Mesodermal cell (in vitro differentiated cells): Measurements from ENCODE around the gene ASNSD1.
"Not testable (repeated sequence)": the region's sequence is repeated elsewhere in the genome, so short reads cannot be mapped to it uniquely, and the experiment has no call there.

Source experiments
- H3K27ac ChIP-seq: 2 replicates; pipeline ENCODE4 v1.7.0; 2013; ENCODE audit warnings: mild to moderate bottlenecking, low read depth, low read length, moderate library complexity; ENCODE audit not compliant: severe bottlenecking
- H3K36me3 ChIP-seq: 2 replicates; pipeline ENCODE4 v1.7.1; 2013; ENCODE audit warnings: mild to moderate bottlenecking, low read length, moderate library complexity; ENCODE audit not compliant: control insufficient read depth, insufficient read depth
- H3K4me1 ChIP-seq: one replicate; pipeline ENCODE4 v1.7.1; 2013; ENCODE audit warnings: mild to moderate bottlenecking, low read length; ENCODE audit not compliant: insufficient read depth, control insufficient read depth, poor library complexity, severe bottlenecking
- H3K4me3 ChIP-seq: 2 replicates; pipeline ENCODE4 v1.7.0; 2013; ENCODE audit warnings: low read length, control low read depth, mild to moderate bottlenecking; ENCODE audit not compliant: insufficient read depth, poor library complexity, severe bottlenecking; ENCODE audit errors: extremely low read depth
- H3K9me3 ChIP-seq: 2 replicates; pipeline ENCODE4 v1.7.1; 2013; ENCODE audit warnings: mild to moderate bottlenecking, low read length, moderate library complexity; ENCODE audit not compliant: control insufficient read depth
- WGBS, 2 experiments: methylation state at CpG; one replicate each; pipeline ENCODE4 v1.1.5; 2013; ENCODE audit warnings: missing lambda C conversion rate in 2 of 2; ENCODE audit not compliant: insufficient coverage in 2 of 2; 5-methylcytosine and 5-hydroxymethylcytosine counted together

Gene ASNSD1

DNA sequence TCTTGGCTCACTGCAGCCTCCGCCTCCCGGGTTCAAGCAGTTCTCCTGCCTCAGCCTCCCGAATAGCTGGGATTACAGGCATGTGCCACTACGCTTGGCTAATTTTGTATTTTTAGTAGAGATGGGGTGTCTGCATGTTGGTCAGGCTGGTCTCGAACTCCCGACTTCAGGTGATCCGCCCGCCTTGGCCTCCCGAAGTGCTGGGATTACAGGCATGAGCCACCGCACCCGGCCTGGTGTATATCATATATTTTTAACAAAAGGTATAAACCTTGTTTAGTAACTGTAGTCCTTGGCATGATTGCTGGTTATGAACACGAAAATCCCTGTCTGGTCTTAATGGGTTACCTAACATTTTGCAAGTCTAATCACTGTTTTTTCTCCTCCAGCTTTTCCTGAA is 2.1 kb downstream of the ASNSD1 start:
- WGBS, 2 experiments = 100% methylated on average over 1 of the region's 12 CpGs; no CpG with 5 or more reads in 1 of the 2 experiments
- Histone ChIP-seq H3K4me1 (peaks cover 14% of the 10 kb centered on the region), H3K36me3 (peaks cover 32% of the 10 kb centered on the region)
- H3K27ac ChIP-seq, H3K9me3 ChIP-seq, H3K4me3 ChIP-seq: not testable (repeated sequence)

DNA sequence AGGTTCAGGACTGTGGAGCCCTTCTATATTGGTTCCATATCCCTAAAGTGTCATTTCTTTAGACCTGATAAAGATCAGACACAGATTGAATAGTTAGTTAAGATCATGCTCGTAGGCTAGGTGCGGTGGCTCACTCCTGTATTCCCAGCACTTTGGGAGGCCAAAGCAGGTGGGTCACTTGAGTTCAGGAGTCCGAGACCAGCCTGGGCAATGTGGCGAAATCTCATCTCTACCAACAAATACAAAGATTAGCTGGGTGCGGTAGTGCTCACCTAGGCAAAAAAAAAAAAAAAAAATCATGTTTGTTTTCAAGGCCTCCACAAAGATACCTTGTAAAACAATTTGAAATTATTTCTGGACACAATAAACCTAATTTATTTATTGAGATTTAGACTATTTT is 8.7 kb downstream of the ASNSD1 start:
- Histone ChIP-seq H3K9me3 (no peaks in the 10 kb centered on the region), H3K27ac (no peak overlapping the region), H3K36me3 (peaks cover 64% of the 10 kb centered on the region), H3K4me1 (no peaks in the 10 kb centered on the region), H3K4me3 (no peak overlapping the region)
- WGBS, 2 experiments = 100% methylated on average over 2 of the region's 5 CpGs; no CpG with 5 or more reads in 1 of the 2 experiments

DNA sequence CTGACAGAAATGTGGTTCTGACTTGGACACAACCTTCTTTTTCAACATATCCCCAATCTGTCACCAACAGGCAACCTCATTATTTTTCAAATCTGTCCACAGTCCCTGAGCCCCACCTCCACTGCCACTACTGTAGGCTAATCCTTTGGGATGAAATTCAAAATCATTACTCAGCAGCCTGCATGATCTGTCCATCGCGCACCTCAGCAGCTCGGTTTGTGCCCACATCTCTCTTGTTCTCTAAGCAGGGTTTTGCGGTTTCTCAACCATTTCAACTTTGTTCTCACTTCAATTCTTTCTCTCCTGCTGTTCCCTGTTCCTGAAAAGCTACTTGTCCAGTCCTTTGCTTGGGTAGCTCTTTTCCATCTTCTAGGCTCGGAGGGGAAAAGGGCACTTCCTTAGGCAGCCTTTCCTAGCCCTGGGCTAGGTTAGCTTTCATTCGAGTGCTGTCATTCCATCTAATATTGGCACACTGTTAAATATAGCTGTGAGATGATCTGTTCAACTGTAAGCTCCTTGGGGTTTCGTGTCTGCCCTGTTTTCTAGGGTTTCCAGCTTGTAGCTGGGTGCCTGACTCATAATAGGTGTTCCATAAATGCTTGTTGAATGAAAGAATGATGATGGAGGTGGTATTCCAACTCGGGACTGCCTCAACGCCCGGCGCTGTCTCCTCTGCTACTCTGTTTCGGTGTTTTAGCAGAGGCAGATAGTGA is 12.6 kb downstream of the ASNSD1 start:
- Histone ChIP-seq H3K4me3 (peak overlapping the region; percentile 41), H3K36me3 (peaks cover 43% of the 10 kb centered on the region), H3K4me1 (no peaks in the 10 kb centered on the region), H3K27ac (no peak overlapping the region), H3K9me3 (peaks cover 3% of the 10 kb centered on the region)
- 57 to 64% methylated on average over 11 of the region's 12 CpGs for WGBS, 2 experiments

DNA sequence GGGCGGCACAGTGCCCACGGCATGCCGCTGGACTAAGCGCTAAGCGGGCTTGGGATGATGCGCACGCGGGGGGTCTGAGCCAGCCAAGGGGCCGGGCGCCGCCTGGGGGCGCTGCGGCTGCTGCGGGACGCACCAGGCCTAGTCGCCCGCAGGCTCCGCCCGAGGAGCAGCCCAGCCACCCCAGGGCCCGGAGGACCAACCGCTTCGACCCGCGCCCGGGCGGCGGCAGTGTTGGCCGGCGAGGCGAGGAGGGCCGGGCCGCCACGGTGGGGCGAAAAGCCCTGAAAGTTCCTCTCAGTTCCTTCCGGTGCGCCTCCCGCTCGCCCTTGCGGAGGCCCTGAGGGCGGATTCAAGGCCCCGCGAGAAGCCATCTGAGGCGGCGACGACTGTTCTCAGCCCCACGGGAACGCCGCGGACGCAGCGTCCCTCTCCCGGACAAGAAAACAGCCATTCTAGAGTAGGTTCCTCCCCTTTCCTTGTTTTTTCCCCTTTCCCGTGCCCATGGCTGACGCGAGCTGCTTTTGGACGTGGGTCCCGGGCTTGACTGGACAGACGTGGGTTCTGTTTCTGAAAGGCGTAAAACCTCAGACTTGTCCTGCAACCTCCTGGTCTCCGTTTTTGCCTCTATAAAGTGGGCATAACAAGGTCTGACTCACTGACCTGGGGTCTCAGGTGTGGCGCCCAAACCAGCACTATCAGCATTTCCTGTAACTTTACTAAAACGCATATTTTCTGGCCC is 13.3 kb downstream of the ASNSD1 start, which contains the start of gene ANKAR:
ANKAR (plus strand) TSS at position 297 of the 739 bp plus-strand sequence. CDS start 1,821 bp downstream, outside the sequence.
- Histone ChIP-seq H3K4me3 (peak within 1 kb of the TSS; percentile 41), H3K27ac (peak within 1 kb of the TSS; percentile 71), H3K4me1 (no peaks in the 10 kb centered on the region), H3K9me3 (peaks cover 3% of the 10 kb centered on the region), H3K36me3 (peaks cover 40% of the 10 kb centered on the region)
- WGBS, 2 experiments = 20 to 23% methylated on average over 31 to 47 of the region's 62 CpGs

DNA sequence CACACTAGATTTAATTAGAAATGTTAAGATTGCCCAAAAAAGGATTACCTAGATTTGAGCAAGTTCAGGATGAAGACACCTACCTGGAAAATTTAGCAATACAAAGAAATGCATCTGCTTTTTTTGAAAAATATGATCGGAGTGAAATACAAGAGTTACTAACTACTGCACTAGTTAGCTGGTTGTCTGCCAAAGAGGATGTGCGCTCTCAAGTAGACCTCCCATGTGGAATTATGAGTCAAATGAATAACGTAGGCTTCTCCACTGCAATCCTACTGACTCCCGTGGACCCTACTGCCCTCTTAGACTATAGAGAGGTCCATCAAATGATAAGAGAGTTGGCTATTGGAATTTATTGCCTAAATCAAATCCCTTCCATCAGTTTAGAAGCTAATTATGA is 15.2 kb downstream of the ASNSD1 start:
- Histone ChIP-seq H3K4me1 (no peaks in the 10 kb centered on the region), H3K36me3 (peaks cover 25% of the 10 kb centered on the region), H3K9me3 (peaks cover 3% of the 10 kb centered on the region), H3K4me3 (no peak overlapping the region), H3K27ac (no peak overlapping the region)
- WGBS, 2 experiments = 93 to 100% methylated on average over 2 to 3 of the region's 4 CpGs

DNA sequence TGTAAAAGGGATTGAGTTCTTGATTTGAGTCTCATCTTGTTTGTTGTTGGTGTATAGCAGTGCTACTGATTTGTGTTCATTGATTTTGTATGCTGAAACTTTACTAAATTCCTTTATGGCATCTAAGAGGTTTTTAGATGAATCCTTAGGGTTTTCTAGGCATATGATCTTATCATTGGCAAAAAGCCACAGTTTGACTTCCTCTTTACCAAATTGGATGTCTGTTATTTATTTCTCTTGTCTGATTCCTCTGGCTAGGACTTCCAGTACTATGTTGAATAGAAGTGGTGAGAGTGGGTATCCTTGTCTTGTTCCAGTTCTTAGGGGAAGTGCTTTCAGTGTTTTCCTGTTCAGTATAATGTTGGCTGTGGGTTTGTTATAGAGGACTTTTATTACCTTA is 18.0 kb downstream of the ASNSD1 start:
- H3K36me3 ChIP-seq = peaks cover 12% of the 10 kb centered on the region
- H3K9me3 ChIP-seq = peaks cover 3% of the 10 kb centered on the region
- no peak overlapping the region for H3K4me3 ChIP-seq
- no peaks in the 10 kb centered on the region for H3K4me1 ChIP-seq
- no peak overlapping the region for H3K27ac ChIP-seq

DNA sequence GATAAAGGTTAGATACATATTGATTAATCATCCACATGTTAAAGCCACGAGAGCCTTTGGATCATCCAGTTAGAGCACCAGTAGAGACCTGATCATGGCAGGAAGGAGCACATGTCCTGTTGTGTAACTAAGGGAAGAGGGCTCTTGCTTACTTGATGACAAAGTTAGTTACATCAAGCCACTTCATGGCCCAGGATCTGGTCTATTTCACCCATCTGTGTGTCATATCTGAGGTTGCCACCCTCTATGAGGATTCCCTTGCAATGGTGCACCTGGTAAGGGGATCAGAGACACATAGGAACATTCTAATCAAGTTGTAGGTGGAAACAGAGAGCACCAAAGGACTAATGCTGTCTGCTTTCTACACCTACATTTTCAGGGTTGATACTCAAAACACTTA is 19.9 kb downstream of the ASNSD1 start:
- Histone ChIP-seq H3K4me3 (no peak overlapping the region), H3K9me3 (peaks cover 3% of the 10 kb centered on the region), H3K36me3 (peaks cover 6% of the 10 kb centered on the region), H3K27ac (no peak overlapping the region), H3K4me1 (no peaks in the 10 kb centered on the region)
- 86 to 100% methylated on average over 1 of the region's 1 CpG for WGBS, 2 experiments

DNA sequence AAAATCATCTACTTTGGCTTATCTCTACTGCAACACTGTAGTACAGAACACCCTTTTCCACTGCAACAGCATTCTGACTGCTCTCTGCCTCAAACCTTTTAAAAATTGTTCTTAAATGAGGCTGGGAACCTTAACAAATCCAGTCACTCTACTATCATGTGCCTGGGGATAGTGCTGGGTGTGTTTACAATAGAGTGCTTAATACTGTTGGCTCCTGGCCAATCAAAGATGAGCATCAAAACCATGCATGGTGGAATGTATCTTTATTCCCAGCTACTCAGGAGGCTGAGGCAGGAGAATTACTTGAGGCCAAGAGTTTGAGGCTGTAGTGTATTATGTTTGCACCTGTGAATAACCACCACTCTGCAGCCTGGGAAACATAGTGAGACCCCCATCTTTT is 20.6 kb downstream of the ASNSD1 start:
- Histone ChIP-seq H3K4me3 (no peak overlapping the region), H3K27ac (no peak overlapping the region), H3K9me3 (peaks cover 3% of the 10 kb centered on the region), H3K4me1 (no peaks in the 10 kb centered on the region), H3K36me3 (peaks cover under 1% of the 10 kb centered on the region)

DNA sequence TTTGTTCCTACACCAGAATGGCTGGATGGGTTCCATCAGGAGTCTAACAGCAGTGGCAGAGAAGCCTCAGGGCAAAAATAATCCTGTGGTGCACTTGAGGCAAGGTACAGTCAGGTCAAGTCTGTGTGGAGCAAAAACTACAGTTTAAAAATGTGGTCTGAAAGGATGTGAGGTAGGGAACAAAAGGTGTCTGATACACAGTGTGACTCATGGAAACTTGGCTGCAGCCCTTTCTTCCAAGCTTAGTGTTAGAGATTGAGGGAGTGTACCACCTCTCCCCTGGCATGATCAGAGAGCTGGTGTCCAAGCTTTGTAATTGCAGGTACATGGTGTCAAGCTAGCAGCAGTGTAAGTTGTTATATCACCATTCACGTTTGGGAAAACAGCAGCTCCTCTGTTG is 22.1 kb downstream of the ASNSD1 start:
- Histone ChIP-seq H3K9me3 (peaks cover under 1% of the 10 kb centered on the region), H3K4me3 (no peak overlapping the region), H3K36me3 (no peaks in the 10 kb centered on the region), H3K27ac (no peak overlapping the region), H3K4me1 (no peaks in the 10 kb centered on the region)
- 69 to 73% methylated on average over 1 of the region's 1 CpG for WGBS, 2 experiments

DNA sequence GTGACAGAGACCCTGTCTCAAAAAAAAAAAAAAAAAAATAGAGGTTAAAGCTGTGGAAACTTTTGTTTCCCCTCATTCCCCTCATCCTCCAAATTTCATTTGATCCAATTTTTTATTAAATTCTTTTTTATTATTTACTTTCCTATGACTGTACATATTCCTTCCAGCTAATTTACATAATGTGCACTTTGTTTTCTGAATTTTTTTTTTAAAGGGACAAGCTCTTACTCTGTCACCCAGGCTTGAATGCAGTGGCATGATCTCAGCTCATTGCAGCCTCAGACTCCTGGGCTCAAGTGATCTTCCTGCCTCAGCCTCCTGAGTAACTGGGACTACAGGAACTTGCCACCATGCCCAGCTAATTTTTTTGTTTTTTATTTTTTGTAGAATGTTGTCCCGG is 23.6 kb downstream of the ASNSD1 start:
- Histone ChIP-seq H3K36me3 (no peaks in the 10 kb centered on the region), H3K4me1 (no peaks in the 10 kb centered on the region), H3K9me3 (no peaks in the 10 kb centered on the region), H3K4me3 (no peak overlapping the region), H3K27ac (no peak overlapping the region)
- WGBS, 2 experiments = no CpG with 5 or more reads among the region's 1 CpG
